PC-3 (cell line): Measurements from ENCODE around the gene RSPH6A.

Source experiments
- EZH2 ChIP-seq: fragments of 300-600 bp; sonication (generic); IDR thresholded peaks from one replicate; pipeline ENCODE4 v1.6.1; 2017; ENCODE audit warnings: antibody characterized with exemption, mild to moderate bottlenecking, low read length; ENCODE audit not compliant: unreplicated experiment
- EZH2phosphoT487 ChIP-seq: fragments of 300-600 bp; sonication (generic); IDR thresholded peaks from 2 replicates; pipeline ENCODE4 v1.6.1; 2018; ENCODE audit warnings: mild to moderate bottlenecking, antibody characterized with exemption, low read length, borderline replicate concordance
- TF ChIP-seq, protein P1 (sequence below): fragments of 300-600 bp; sonication (generic); conservative IDR thresholded peaks from 2 replicates; pipeline ENCODE4 v1.5.1; 2017; ENCODE audit warnings: antibody characterized with exemption, low read depth, mild to moderate bottlenecking, low read length

DNA sequence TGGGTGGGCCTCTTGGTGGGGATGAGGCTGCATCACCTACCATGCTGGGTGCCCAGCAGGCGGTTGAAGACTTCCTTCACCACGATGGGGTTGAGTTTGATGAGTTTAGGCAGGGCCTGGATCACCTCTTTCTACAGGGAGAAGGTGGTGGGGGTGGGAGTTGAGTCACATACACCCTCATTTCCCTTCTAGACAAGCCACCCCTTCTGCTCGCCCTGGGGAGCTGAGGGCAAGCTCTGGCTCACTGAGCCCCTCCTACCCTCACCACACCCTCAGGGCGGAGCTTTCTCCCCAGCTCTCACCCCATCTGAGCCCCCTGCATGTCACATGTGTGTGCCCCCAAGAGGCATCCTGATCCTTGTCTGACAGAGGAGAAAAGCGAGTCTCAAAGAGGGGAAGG lies 7.6 kb upstream of the RSPH6A start:
- TF ChIP-seq, protein P1, sequence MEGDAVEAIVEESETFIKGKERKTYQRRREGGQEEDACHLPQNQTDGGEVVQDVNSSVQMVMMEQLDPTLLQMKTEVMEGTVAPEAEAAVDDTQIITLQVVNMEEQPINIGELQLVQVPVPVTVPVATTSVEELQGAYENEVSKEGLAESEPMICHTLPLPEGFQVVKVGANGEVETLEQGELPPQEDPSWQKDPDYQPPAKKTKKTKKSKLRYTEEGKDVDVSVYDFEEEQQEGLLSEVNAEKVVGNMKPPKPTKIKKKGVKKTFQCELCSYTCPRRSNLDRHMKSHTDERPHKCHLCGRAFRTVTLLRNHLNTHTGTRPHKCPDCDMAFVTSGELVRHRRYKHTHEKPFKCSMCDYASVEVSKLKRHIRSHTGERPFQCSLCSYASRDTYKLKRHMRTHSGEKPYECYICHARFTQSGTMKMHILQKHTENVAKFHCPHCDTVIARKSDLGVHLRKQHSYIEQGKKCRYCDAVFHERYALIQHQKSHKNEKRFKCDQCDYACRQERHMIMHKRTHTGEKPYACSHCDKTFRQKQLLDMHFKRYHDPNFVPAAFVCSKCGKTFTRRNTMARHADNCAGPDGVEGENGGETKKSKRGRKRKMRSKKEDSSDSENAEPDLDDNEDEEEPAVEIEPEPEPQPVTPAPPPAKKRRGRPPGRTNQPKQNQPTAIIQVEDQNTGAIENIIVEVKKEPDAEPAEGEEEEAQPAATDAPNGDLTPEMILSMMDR = no peak
- TF ChIP-seq EZH2phosphoT487 (no peak), EZH2 (no peak)
